Brain microvascular endothelial cell (primary cell): ENCODE measurements around the gene PRSS50.

ENCODE experiments used
- DNase-seq: peaks from one replicate; pipeline ENCODE4 v3.0.0-alpha.2; 2020
- H3K27ac ChIP-seq: fragments of 250-450 bp; sonication (Bioruptor Pico); 2 replicates; pipeline ENCODE4 v1.5.1; 2020; ENCODE audit warnings: mild to moderate bottlenecking, moderate library complexity
- H3K27me3 ChIP-seq: fragments of 250-450 bp; sonication (Bioruptor Pico); replicated peaks from 2 replicates; pipeline ENCODE4 v1.5.1; 2020; ENCODE audit warnings: mild to moderate bottlenecking
- H3K36me3 ChIP-seq: fragments of 250-450 bp; sonication (Bioruptor Pico); replicated peaks from 2 replicates; pipeline ENCODE4 v1.5.1; 2020; ENCODE audit warnings: mild to moderate bottlenecking
- H3K4me3 ChIP-seq: 2 replicates; pipeline ENCODE4 v1.5.1; 2011; ENCODE audit warnings: low read depth, mild to moderate bottlenecking, control low read depth, low read length, moderate library complexity
- in situ Hi-C: cut with HindIII; loops from 2 replicates; pipeline ENCODE4 v1.10.0; 2017; ENCODE audit warnings: low sequenced_read_pairs, low pct_ligation_motif_present
- TF ChIP-seq, protein P1 (sequence below): IDR thresholded peaks from 2 replicates; pipeline ENCODE4 v1.5.1; 2011; ENCODE audit warnings: low read depth, mild to moderate bottlenecking, moderate library complexity, low read length, control low read depth, inconsistent platforms; ENCODE audit errors: missing control alignments

The PRSS50 gene

DNA sequence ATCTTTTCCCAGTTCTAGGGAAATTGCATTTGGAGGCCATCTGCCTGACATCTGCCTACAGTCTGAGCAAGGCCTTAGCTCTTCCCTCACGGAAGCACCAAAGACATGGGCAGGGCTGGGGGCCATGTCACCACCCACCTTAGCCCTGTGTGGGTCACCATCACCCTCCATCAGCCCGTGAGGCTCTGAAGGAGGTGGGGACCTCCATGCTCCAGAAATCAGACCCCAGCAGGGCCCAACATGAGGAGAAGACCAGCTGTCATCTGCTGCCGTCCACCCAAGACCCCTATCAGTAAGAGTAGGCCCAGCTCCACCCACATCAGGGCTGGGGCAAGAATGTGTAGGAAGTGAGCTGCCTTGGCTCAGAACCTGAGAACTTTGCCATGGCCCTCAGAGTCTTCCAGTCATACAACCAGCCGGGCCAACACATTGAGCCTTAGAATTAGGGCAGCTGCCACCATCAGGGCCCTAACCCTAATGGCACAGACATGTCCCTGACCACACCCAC lies 14.6 kb downstream of the PRSS50 start:
- TF ChIP-seq, protein P1, sequence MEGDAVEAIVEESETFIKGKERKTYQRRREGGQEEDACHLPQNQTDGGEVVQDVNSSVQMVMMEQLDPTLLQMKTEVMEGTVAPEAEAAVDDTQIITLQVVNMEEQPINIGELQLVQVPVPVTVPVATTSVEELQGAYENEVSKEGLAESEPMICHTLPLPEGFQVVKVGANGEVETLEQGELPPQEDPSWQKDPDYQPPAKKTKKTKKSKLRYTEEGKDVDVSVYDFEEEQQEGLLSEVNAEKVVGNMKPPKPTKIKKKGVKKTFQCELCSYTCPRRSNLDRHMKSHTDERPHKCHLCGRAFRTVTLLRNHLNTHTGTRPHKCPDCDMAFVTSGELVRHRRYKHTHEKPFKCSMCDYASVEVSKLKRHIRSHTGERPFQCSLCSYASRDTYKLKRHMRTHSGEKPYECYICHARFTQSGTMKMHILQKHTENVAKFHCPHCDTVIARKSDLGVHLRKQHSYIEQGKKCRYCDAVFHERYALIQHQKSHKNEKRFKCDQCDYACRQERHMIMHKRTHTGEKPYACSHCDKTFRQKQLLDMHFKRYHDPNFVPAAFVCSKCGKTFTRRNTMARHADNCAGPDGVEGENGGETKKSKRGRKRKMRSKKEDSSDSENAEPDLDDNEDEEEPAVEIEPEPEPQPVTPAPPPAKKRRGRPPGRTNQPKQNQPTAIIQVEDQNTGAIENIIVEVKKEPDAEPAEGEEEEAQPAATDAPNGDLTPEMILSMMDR = no peak
- H3K27me3 ChIP-seq = peaks cover 10% of the 10 kb centered on the region
- H3K27ac ChIP-seq = no peak overlapping the region
- no peak for DNase-seq
- in situ Hi-C loops = no loop called here
- H3K4me3 ChIP-seq = no peak overlapping the region
- H3K36me3 ChIP-seq = no peaks in the 10 kb centered on the region

DNA sequence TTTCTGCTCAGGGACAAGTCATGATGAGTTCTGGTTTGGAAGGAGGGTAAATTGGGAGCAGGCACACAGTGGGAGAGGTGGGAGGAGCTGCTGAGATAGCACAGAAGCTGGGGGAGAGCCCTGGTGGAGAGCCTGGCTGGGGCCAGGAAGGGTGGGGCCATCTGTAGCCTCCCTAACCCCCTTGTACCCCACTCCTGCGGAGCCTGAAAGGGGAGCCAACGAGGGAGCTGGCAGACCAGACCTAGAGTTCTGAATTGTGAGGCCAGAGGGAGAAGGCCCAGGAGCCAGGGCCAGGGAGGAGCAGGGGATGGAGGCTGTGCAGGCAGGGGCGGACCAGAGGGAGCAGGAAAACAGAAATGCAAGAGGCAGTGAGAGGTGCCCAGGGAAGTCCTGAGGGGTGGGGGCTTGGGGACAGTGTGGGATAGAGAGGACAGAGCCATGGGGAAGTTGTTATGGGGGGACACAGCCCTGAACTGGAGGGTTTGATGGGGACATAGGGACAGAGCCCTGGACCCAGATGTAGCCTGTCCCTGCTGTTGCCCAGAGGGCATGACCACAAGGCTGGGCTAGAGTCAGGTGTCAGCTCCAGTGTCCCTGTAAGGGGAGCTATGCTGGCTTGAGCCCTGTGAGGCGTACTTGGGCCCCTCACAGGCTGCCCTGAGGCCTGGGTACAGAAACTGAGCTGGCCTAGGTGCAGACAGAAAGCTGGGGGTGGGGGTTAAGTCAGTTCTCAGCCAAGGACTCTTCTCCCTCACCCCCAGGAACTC lies 15.2 kb downstream of the PRSS50 start:
- H3K4me3 ChIP-seq = no peak overlapping the region
- TF ChIP-seq, protein P1 = no peak
- in situ Hi-C loops = no loop called here
- no peaks in the 10 kb centered on the region for H3K36me3 ChIP-seq
- no peak overlapping the region for H3K27ac ChIP-seq
- peaks cover 10% of the 10 kb centered on the region for H3K27me3 ChIP-seq
- DNase-seq = no peak

DNA sequence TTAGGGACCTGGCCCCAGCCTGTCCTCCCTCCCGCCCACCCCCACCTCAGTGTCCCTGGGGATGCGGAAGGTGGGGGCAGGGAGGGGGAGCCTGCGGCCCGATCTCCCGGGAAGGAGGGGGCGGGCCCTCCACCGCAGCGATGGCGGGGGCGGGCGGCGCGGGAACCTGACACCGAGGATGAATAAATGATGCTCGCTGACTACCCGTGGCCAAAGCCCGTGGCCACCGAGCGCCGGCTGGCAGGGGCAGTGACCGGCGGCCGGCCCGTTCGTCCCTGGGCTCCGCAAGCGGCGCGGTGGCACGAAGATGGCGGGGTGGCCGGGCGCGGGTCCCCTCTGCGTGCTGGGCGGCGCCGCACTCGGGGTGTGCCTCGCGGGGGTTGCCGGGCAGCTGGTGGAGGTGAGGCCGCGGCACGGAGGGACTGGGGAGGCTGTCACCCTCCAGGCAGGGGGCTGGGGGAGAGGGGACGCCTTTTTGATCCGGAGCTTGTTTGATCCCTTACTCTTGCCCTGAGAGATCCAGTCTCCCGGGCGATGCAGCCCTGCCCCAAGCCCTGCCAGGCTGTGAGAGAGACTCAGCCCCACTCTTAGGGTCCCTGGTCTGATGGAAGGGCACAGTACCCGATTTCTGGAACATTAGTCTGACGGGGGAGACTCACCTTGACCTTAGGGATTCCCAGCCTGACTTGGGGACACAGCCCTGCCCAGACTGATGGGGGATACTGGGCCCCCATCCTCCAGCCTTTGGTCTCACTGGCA lies 16.3 kb downstream of the PRSS50 start, which contains the start of gene TMIE:
TSS of gene TMIE (plus strand) at position 212 of the 759 bp plus-strand sequence. CDS start at position 308, 96 bp downstream.
- Histone ChIP-seq H3K4me3 (no peak within 1 kb of the TSS), H3K36me3 (no peaks in the 10 kb centered on the region), H3K27ac (no peak within 1 kb of the TSS), H3K27me3 (peaks cover 10% of the 10 kb centered on the region)
- in situ Hi-C loops = no loop called here
- TF ChIP-seq, protein P1 = no peak
- no peak for DNase-seq

DNA sequence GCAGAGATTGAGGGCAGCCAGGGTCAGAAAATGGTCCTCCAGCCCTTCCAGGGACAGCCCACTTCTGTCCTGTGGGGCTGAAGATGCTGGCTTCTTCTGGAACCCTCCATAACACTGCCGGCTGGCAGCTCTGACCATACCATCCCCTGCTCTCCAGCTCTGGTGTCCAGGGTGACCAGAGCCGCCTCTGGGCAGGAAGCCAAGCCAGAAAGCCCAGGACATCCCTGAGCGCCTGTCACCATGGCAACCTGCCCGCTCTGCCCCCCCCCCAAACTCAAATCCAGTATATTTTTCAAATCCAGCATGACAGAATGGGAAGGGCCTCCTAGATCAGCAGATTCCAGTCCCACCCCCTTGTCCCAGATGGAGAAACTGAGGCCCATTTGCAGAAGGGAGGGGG lies 16.9 kb downstream of the PRSS50 start:
- Histone ChIP-seq H3K27ac (no peak overlapping the region), H3K27me3 (peaks cover 10% of the 10 kb centered on the region), H3K4me3 (no peak overlapping the region), H3K36me3 (no peaks in the 10 kb centered on the region)
- in situ Hi-C loops = no loop called here
- TF ChIP-seq, protein P1 = no peak
- DNase-seq = no peak

DNA sequence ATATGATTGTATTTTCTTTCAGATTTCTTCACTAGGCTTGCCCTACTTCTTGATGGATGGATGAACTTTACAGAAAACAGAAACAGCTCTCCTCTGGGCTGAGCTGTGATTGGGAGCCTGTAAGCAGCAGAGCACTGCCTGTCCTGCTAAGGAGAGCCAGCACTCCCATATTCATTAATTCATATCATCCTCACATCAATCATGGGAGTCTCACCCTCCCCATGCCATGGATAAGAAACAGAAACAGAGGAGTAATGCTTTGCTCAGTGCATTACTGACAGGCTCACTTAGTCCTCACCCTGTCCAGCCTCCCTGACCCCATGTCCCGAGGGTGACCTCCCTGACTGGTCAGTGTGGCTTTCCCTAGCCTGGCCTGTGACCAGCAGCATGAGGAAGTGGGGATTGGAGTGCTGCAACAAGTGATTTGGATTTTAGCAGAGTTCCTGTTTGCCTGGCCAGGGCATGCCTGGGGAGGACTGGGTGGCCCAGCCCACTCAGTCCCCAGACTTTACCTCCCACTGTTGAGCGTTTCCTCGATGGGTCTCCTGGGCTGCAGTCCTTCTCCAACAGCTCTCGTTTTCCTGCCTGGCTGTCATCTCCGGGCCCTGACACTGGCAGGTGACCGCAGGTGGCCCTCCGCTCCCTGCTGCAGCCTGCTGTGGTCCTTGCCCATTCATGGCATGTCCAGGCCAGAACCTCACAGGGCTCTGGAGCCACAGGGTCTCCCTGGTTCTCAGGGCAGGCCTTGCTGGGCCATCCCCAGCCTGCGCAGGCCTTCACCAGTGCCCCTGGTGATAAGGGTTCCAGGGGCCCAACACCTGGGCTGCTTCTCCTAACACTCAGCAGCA lies 17.8 kb downstream of the PRSS50 start:
- H3K4me3 ChIP-seq = no peak overlapping the region
- DNase-seq = no peak
- TF ChIP-seq, protein P1 = no peak

More for the DNA sequence above, 17.8 kb downstream of the PRSS50 start:
- in situ Hi-C loops = no loop called here
- no peaks in the 10 kb centered on the region for H3K36me3 ChIP-seq
- no peak overlapping the region for H3K27ac ChIP-seq
- peaks cover 10% of the 10 kb centered on the region for H3K27me3 ChIP-seq
